HEK293 (cell line): ENCODE data around the gene ODAD3.

Experiments
- CTCF ChIA-PET: fragments of 350-600 bp; formaldehyde crosslinking; extraction: SDS; loops from one replicate; lab custom pipeline; 2021; ENCODE audit warnings: antibody characterized with exemption; lab: Yijun Ruan, JAX
- POLR2A ChIA-PET: fragments of 300-600 bp; formaldehyde crosslinking; extraction: SDS; loops from one replicate; lab custom pipeline; 2020; ENCODE audit warnings: antibody characterized with exemption, inconsistent platforms; lab: Yijun Ruan, JAX
- H3K27ac ChIP-seq: fragments of 200-500 bp; sonication (Bioruptor generic); 2 replicates; pipeline ENCODE4 v1.5.1; 2014; ENCODE audit warnings: low read depth, low read length, control low read depth, inconsistent platforms; ENCODE audit errors: extremely low read depth
- H3K36me3 ChIP-seq, 2 experiments: fragments of 200-500 bp in 1 of 2; sonication (Bioruptor generic) in 1 of 2; 1 replicate in 1 of 2; 2 replicates in 1 of 2; pipeline ENCODE4 v1.5.1; 2014 to 2017; ENCODE audit warnings: inconsistent platforms in 2 of 2, low read length in 2 of 2; ENCODE audit not compliant: control insufficient read depth in 2 of 2, insufficient read depth in 1 of 2
- H3K4me1 ChIP-seq: fragments of 200-500 bp; sonication (Bioruptor generic); 2 replicates; pipeline ENCODE4 v1.5.1; 2014; ENCODE audit warnings: mild to moderate bottlenecking, low read length, inconsistent platforms; ENCODE audit not compliant: control insufficient read depth, insufficient read depth
- H3K4me3 ChIP-seq: 2 replicates; pipeline ENCODE4 v1.5.1; 2011; ENCODE audit warnings: low read depth, mild to moderate bottlenecking, control low read depth, low read length, moderate library complexity
- H3K9me3 ChIP-seq: fragments of 200-500 bp; sonication (Bioruptor generic); 2 replicates; pipeline ENCODE4 v1.5.1; 2014; ENCODE audit warnings: low read depth, low read length, inconsistent platforms; ENCODE audit not compliant: control insufficient read depth, insufficient read depth
- GFI1B ChIP-seq: fragments of 450-650 bp; formaldehyde crosslinking; IDR thresholded peaks from 2 replicates; pipeline ENCODE4 v1.5.1; 2016; ENCODE audit warnings: missing biosample characterization, missing genetic modification characterization
- KLF1 ChIP-seq: fragments of 450-650 bp; formaldehyde crosslinking; IDR thresholded peaks from 2 replicates; pipeline ENCODE4 v1.5.1; 2016; ENCODE audit warnings: missing biosample characterization, missing genetic modification characterization
- KLF7 ChIP-seq: fragments of 450-650 bp; formaldehyde crosslinking; IDR thresholded peaks from 2 replicates; pipeline ENCODE4 v1.5.1; 2016; ENCODE audit warnings: missing biosample characterization, missing genetic modification characterization, borderline replicate concordance
- MZF1 ChIP-seq: fragments of 450-650 bp; formaldehyde crosslinking; IDR thresholded peaks from 2 replicates; pipeline ENCODE4 v1.5.1; 2017; ENCODE audit warnings: missing biosample characterization, missing genetic modification characterization, borderline replicate concordance
- SP2 ChIP-seq: fragments of 450-650 bp; formaldehyde crosslinking; IDR thresholded peaks from 2 replicates; pipeline ENCODE4 v1.5.1; 2016; ENCODE audit warnings: missing biosample characterization, missing genetic modification characterization
- SP7 ChIP-seq: fragments of 450-650 bp; formaldehyde crosslinking; IDR thresholded peaks from 2 replicates; pipeline ENCODE4 v1.5.1; 2016; ENCODE audit warnings: missing biosample characterization, missing genetic modification characterization
- ZBTB17 ChIP-seq: fragments of 450-650 bp; formaldehyde crosslinking; IDR thresholded peaks from 2 replicates; pipeline ENCODE4 v1.5.1; 2016; ENCODE audit warnings: missing biosample characterization, missing genetic modification characterization
- ZNF19 ChIP-seq: fragments of 450-650 bp; formaldehyde crosslinking; IDR thresholded peaks from 2 replicates; pipeline ENCODE4; 2016; ENCODE audit warnings: missing biosample characterization, missing genetic modification characterization, low read depth
- ZNF266 ChIP-seq: fragments of 450-650 bp; formaldehyde crosslinking; IDR thresholded peaks from 2 replicates; pipeline ENCODE4 v1.5.1; 2016; ENCODE audit warnings: missing biosample characterization, missing genetic modification characterization, low read depth
- ZNF274 ChIP-seq, 2 experiments: fragments of 200-500 bp in 1 of 2; fragments of 450-650 bp in 1 of 2; sonication (Bioruptor generic) in 1 of 2; formaldehyde crosslinking in 1 of 2; IDR thresholded peaks; 2 replicates each; pipeline versions ENCODE4 v1.5.1 to v1.6.1; 2014 to 2016; ENCODE audit warnings: borderline replicate concordance in 1 of 2, inconsistent platforms in 1 of 2, low read length in 1 of 2, missing biosample characterization in 1 of 2, missing genetic modification characterization in 1 of 2
- ZNF324 ChIP-seq: fragments of 450-650 bp; formaldehyde crosslinking; IDR thresholded peaks from 2 replicates; pipeline ENCODE4 v1.5.1; 2016; ENCODE audit warnings: missing biosample characterization, missing genetic modification characterization
- ZNF48 ChIP-seq: fragments of 450-650 bp; formaldehyde crosslinking; IDR thresholded peaks from 2 replicates; pipeline ENCODE4 v1.5.1; 2016; ENCODE audit warnings: missing biosample characterization, missing genetic modification characterization
- ZNF501 ChIP-seq: fragments of 450-650 bp; formaldehyde crosslinking; IDR thresholded peaks from 2 replicates; pipeline ENCODE4 v1.5.1; 2016; ENCODE audit warnings: missing biosample characterization, missing genetic modification characterization
- ZNF530 ChIP-seq: fragments of 450-650 bp; formaldehyde crosslinking; IDR thresholded peaks from 2 replicates; pipeline ENCODE4 v1.5.1; 2016; ENCODE audit warnings: low read depth, missing biosample characterization, missing genetic modification characterization
- ZNF558 ChIP-seq: fragments of 450-650 bp; formaldehyde crosslinking; IDR thresholded peaks from 2 replicates; pipeline ENCODE4 v1.5.1; 2016; ENCODE audit warnings: missing biosample characterization, missing genetic modification characterization
- ZNF664 ChIP-seq: fragments of 450-650 bp; formaldehyde crosslinking; IDR thresholded peaks from 2 replicates; pipeline ENCODE4 v1.5.1; 2016; ENCODE audit warnings: missing biosample characterization, missing genetic modification characterization
- ZNF792 ChIP-seq: fragments of 450-650 bp; formaldehyde crosslinking; IDR thresholded peaks from 2 replicates; pipeline ENCODE4 v1.5.1; 2016; ENCODE audit warnings: missing biosample characterization, missing genetic modification characterization
- TF ChIP-seq, protein P1 (sequence below): fragments of 450-650 bp; formaldehyde crosslinking; IDR thresholded peaks from 2 replicates; pipeline ENCODE4 v1.5.1; 2016; ENCODE audit warnings: missing biosample characterization, missing genetic modification characterization
- TF ChIP-seq, protein P2 (sequence below): fragments of 450-650 bp; formaldehyde crosslinking; IDR thresholded peaks from 2 replicates; pipeline ENCODE4 v1.5.1; 2017; ENCODE audit warnings: missing biosample characterization, missing genetic modification characterization

Gene ODAD3

DNA sequence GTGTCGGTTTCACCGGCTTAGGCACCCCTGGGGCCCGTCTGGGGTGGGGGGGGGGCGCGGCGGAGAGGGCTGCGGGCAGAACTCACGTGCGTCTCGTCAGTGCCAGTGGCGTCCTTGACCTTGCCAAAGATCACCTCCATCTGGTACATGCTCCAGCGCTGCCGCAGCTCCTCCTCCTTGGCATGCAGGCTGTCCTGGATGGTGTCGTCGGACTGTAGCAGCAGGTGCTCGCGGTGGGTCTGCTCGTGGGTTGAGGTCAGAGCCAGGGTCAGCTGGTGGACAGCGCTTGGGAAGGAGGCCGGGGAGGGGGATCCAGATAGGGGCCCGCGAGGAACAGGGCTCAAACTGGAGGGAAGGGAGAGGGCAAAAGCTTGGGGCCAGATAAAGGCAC is 11.1 kb downstream of the ODAD3 start:
- Histone ChIP-seq H3K4me1 (no peaks in the 10 kb centered on the region), H3K4me3 (no peak overlapping the region), H3K36me3 (no peaks in the 10 kb centered on the region), H3K9me3 (no peaks in the 10 kb centered on the region), H3K27ac (no peak overlapping the region)
- CTCF ChIA-PET = interaction anchor here (0.6 to 1.4 kb wide), 3 partner anchors 11 to 302 kb away, joined by 3 to 5 read pairs (median 3); partner anchors contain the start of genes ODAD3 and PRKCSH
- TF ChIP-seq KLF7 (tag by site-specific recombination) = no peak
- TF ChIP-seq ZNF664 = no peak
- TF ChIP-seq SP2 = no peak
- no peak for TF ChIP-seq KLF1
- no peak for TF ChIP-seq ZNF530 (tag by site-specific recombination)
- no peak for TF ChIP-seq ZNF324 (tag by site-specific recombination)
- no peak for TF ChIP-seq ZNF558 (tag by site-specific recombination)
- TF ChIP-seq ZNF274 (IDR thresholded peaks at IDR 0.05; ENCODE audit: low read length) = no peak
- no peak for TF ChIP-seq ZNF274 (tag by site-specific recombination; IDR thresholded peaks at IDR 0.05; ENCODE audit: borderline replicate concordance)
- POLR2A ChIA-PET = no interaction called here

DNA sequence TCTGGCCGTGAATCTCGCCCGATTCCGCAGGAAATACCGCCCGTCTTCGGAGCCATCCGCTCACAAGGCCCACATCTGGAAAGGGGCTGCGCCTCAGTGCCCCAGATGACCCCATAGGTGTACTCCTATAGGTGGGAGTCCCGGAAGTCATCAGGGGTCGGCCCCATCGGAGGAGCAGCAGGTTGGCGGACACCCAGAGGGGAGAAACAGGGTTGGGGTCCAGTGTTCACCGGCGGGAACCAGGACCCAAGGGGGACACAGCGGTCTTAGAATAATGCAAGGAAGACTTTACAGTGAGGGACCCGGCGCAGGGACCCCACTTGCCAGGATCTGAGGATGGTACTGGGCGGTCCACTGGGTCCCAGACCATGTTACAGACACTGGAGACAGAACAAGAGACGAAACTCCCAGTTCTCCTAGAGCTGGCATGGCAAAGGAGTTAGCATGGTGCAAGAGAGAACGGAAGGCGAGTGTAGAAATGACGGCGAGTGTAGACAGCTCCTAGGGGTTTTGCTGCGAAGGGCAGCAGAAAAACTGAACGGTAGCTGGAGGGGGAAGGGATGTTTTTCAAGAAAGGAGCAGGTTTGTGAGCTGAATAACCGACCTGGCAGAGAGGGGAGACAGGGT is 11.6 kb downstream of the ODAD3 start:
- Histone ChIP-seq H3K27ac (no peak overlapping the region), H3K4me3 (no peak overlapping the region), H3K4me1 (no peaks in the 10 kb centered on the region), H3K36me3 (no peaks in the 10 kb centered on the region), H3K9me3 (no peaks in the 10 kb centered on the region)
- ChIA-PET CTCF (interaction anchor here (1.2 to 1.4 kb wide), 2 partner anchors 12 to 40 kb away, joined by 3 to 5 read pairs; partner anchors contain the start of genes ODAD3 and PRKCSH), POLR2A (interaction anchor here (1.4 kb wide), 1 partner anchor 48 kb away, joined by 4 read pairs; no protein-coding TSS in a partner anchor)
- TF ChIP-seq MZF1 (tag by site-specific recombination) = no peak
- no peak for TF ChIP-seq GFI1B (tag by site-specific recombination)
- TF ChIP-seq, protein P1, sequence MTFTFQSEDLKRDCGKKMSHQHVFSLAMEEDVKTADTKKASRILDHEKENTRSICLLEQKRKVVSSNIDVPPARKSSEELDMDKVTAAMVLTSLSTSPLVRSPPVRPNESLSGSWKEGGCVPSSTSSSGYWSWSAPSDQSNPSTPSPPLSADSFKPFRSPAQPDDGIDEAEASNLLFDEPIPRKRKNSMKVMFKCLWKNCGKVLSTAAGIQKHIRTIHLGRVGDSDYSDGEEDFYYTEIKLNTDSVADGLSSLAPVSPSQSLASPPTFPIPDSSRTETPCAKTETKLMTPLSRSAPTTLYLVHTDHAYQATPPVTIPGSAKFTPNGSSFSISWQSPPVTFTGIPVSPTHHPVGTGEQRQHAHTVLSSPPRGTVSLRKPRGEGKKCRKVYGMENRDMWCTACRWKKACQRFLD (tag by site-specific recombination) = no peak
- no peak for TF ChIP-seq ZNF48 (tag by site-specific recombination)
- TF ChIP-seq ZNF266 (tag by site-specific recombination) = no peak
- no peak for TF ChIP-seq ZBTB17 (tag by site-specific recombination)
- no peak for TF ChIP-seq SP7 (tag by site-specific recombination)
- no peak for TF ChIP-seq ZNF501
- TF ChIP-seq ZNF19 = no peak

DNA sequence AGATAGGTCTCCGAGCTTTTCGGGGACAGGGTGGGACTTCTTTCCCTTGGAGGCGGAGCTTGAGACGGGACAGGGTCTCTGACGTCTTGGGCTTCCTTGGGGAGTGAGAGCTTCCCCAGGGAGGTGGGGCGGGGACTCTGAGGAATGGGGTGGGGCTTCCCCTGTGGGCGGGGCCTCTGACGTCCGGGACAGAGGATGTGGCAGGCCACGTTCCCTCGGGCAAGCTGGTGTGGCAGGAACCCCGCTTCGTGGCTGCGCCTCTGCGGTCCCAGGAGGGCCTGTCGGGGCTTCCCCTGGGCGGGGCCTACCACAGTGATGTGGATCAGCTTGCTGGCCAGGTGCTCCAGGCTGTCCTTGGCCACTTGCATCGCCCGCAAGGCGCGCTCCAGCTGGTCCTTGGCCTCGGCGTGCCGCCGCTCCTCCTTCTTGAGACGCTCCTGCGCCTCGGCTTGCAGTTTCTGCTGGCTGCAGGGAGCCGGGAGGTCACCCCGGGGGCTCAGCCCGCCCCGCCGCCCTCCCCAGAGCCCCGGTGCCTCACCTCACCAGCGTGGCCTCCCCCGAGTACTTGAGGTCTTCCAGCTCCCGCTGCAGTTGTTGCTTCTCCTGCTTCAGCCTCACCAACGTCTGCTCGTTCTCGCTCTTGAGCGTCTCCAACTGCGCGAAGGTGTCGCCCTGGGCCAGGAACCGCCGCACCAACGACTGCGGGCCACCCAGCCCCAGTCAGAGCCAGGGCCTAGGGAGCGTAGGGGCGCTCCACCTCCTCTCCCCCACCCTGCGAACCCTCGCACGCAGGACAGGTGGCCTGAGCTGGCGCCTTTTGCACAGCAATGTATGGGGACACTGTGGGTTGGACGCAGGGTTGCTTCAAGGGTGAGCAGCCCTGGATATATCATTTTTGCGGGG is 12.5 kb downstream of the ODAD3 start:
- H3K4me1 ChIP-seq = no peaks in the 10 kb centered on the region
- POLR2A ChIA-PET = interaction anchor here (1.1 to 1.4 kb wide), 2 partner anchors 39 to 47 kb away, joined by 4 to 6 read pairs; no protein-coding TSS in a partner anchor

More for the DNA sequence above, 12.5 kb downstream of the ODAD3 start:
- H3K9me3 ChIP-seq = no peaks in the 10 kb centered on the region
- no peak overlapping the region for H3K4me3 ChIP-seq
- no peaks in the 10 kb centered on the region for H3K36me3 ChIP-seq
- no peak overlapping the region for H3K27ac ChIP-seq
- TF ChIP-seq ZNF792 (tag by site-specific recombination) = no peak
- TF ChIP-seq, protein P2, sequence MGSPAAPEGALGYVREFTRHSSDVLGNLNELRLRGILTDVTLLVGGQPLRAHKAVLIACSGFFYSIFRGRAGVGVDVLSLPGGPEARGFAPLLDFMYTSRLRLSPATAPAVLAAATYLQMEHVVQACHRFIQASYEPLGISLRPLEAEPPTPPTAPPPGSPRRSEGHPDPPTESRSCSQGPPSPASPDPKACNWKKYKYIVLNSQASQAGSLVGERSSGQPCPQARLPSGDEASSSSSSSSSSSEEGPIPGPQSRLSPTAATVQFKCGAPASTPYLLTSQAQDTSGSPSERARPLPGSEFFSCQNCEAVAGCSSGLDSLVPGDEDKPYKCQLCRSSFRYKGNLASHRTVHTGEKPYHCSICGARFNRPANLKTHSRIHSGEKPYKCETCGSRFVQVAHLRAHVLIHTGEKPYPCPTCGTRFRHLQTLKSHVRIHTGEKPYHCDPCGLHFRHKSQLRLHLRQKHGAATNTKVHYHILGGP = no peak
- CTCF ChIA-PET = interaction anchor here (1.4 kb wide), 1 partner anchor 41 kb away, joined by 4 read pairs; no protein-coding TSS in a partner anchor
